Neural progenitor cell (in vitro differentiated cells): Measurements from ENCODE around the gene ERGIC1. TPM values are rescaled to one million over a fixed set of nuclear protein-coding genes. Genes with fewer than 3 reads are reported as not detected.
A peak's percentile ranks its signal among the peaks of the same experiment; 100 is the strongest.

Source experiments
- DNase-seq: peaks from one replicate; pipeline ENCODE4 v3.0.0-alpha.2; 2016; ENCODE audit warnings: low spot score
- H2AFZ ChIP-seq: fragments of 200-600 bp; sonication (generic); replicated peaks from 2 replicates; pipeline ENCODE4 v1.6.1; 2016; ENCODE audit warnings: antibody characterized with exemption
- H3F3A ChIP-seq: fragments of 200-600 bp; sonication (generic); 2 replicates; pipeline ENCODE4 v1.6.1; 2016; ENCODE audit warnings: antibody characterized with exemption, low read depth
- H3K27ac ChIP-seq: fragments of 200-600 bp; sonication (generic); 2 replicates; pipeline ENCODE4 v1.5.1; 2016; ENCODE audit warnings: mild to moderate bottlenecking
- H3K27me3 ChIP-seq: fragments of 200-600 bp; sonication (generic); 2 replicates; pipeline ENCODE4 v1.6.1; 2016; ENCODE audit warnings: mild to moderate bottlenecking, moderate library complexity
- H3K36me3 ChIP-seq: fragments of 200-600 bp; sonication (generic); 2 replicates; pipeline ENCODE4 v1.5.1; 2016
- H3K4me1 ChIP-seq: fragments of 200-600 bp; sonication (generic); 2 replicates; pipeline ENCODE4 v1.6.1; 2016; ENCODE audit warnings: mixed run types
- H3K4me2 ChIP-seq: fragments of 200-600 bp; sonication (generic); 2 replicates; pipeline ENCODE4 v1.6.1; 2016
- H3K4me3 ChIP-seq: fragments of 200-600 bp; sonication (generic); 2 replicates; pipeline ENCODE4 v1.5.1; 2016
- H3K79me2 ChIP-seq: fragments of 200-600 bp; sonication (generic); 2 replicates; pipeline ENCODE4 v1.6.1; 2016; ENCODE audit warnings: low read depth
- H3K9ac ChIP-seq: fragments of 200-600 bp; sonication (generic); 2 replicates; pipeline ENCODE4 v1.6.1; 2016
- H3K9me3 ChIP-seq: fragments of 200-600 bp; sonication (generic); 2 replicates; pipeline ENCODE4 v1.5.1; 2016; ENCODE audit warnings: low read depth
- H4K20me1 ChIP-seq: fragments of 200-600 bp; sonication (generic); 2 replicates; pipeline ENCODE4 v1.6.1; 2016; ENCODE audit warnings: low read depth
- H3K27ac Mint-ChIP-seq: 3 replicates; pipeline ENCODE4 v1.8.0; 2021; ENCODE audit warnings: mixed read lengths
- H3K27me3 Mint-ChIP-seq: 2 replicates; pipeline ENCODE4 v1.8.0; 2022; ENCODE audit warnings: low read depth, mild to moderate bottlenecking, inconsistent platforms, moderate library complexity, mixed read lengths; ENCODE audit not compliant: insufficient read depth
- H3K36me3 Mint-ChIP-seq: 3 replicates; pipeline ENCODE4 v1.8.0; 2021; ENCODE audit warnings: mixed read lengths
- H3K4me1 Mint-ChIP-seq: 3 replicates; pipeline ENCODE4 v1.8.0; 2021; ENCODE audit warnings: mixed read lengths
- H3K4me3 Mint-ChIP-seq: 3 replicates; pipeline ENCODE4 v1.8.0; 2021; ENCODE audit warnings: mild to moderate bottlenecking, moderate library complexity, mixed read lengths
- H3K9me3 Mint-ChIP-seq: 3 replicates; pipeline ENCODE4 v1.8.0; 2020; ENCODE audit warnings: mixed read lengths
- CTCF ChIP-seq: fragments of 200-600 bp; sonication (generic); IDR thresholded peaks from 2 replicates; pipeline ENCODE4 v1.5.1; 2017; ENCODE audit warnings: antibody characterized with exemption, mild to moderate bottlenecking
- EZH2 ChIP-seq: fragments of 200-600 bp; sonication (generic); IDR thresholded peaks from 2 replicates; pipeline ENCODE4 v1.6.1; 2017; ENCODE audit warnings: antibody characterized with exemption, mild to moderate bottlenecking, moderate library complexity
- EZH2phosphoT487 ChIP-seq: fragments of 200-600 bp; sonication (generic); IDR thresholded peaks from 2 replicates; pipeline ENCODE4 v1.6.1; 2017; ENCODE audit warnings: antibody characterized with exemption
- total RNA-seq: library from RNA; depleted of rRNA; stranded (reverse); fragments of >200 nt; gene quantifications from 2 replicates; pipeline ENCODE4 v1.2.3, GENCODE V29; 2015; ENCODE audit warnings: low replicate concordance

Gene ERGIC1
- total RNA-seq, 1 donor from 2014 or later, result 28.7 TPM

- H3K27ac Mint-ChIP-seq, result peak overlapping the region; percentile 46
- H3K4me1 Mint-ChIP-seq, result peaks cover 17% of the 10 kb centered on the region
- H3K36me3 Mint-ChIP-seq, result no peaks in the 10 kb centered on the region
- no peaks in the 10 kb centered on the region for H3F3A ChIP-seq
- H3K4me3 Mint-ChIP-seq, result no peak overlapping the region
- H3K9me3 ChIP-seq, result no peaks in the 10 kb centered on the region
- TF ChIP-seq EZH2phosphoT487, result no peak
- no peak for TF ChIP-seq CTCF
- TF ChIP-seq EZH2, result no peak
- H3K36me3 ChIP-seq, result no peaks in the 10 kb centered on the region
- H2AFZ ChIP-seq, result peak overlapping the region; percentile 40
- no peak overlapping the region for H3K4me2 ChIP-seq
- H3K9ac ChIP-seq, result no peak overlapping the region
- no peak overlapping the region for H3K4me3 ChIP-seq
- no peaks in the 10 kb centered on the region for H3K79me2 ChIP-seq
- H3K4me1 ChIP-seq, result peaks cover 8% of the 10 kb centered on the region
- H3K27ac ChIP-seq, result no peak overlapping the region
- no peaks in the 10 kb centered on the region for H3K9me3 Mint-ChIP-seq
- no peaks in the 10 kb centered on the region for H3K27me3 ChIP-seq
- no peak for DNase-seq
- H3K27me3 Mint-ChIP-seq, result peaks cover 6% of the 10 kb centered on the region
- H4K20me1 ChIP-seq, result no peaks in the 10 kb centered on the region
Observed at GRCh38 chr5:172788771-172789686, 45.0 kb upstream of the ERGIC1 start.

GRCh38 chr5:172789687-172790495, 44.2 kb upstream of the ERGIC1 start:
- H3K4me3 Mint-ChIP-seq, result no peak overlapping the region
- no peak overlapping the region for H3K4me3 ChIP-seq
- no peaks in the 10 kb centered on the region for H3K9me3 ChIP-seq
- H2AFZ ChIP-seq, result peak overlapping the region; percentile 40
- peaks cover 17% of the 10 kb centered on the region for H3K4me1 Mint-ChIP-seq
- no peak for TF ChIP-seq CTCF
- no peak for TF ChIP-seq EZH2
- no peak for TF ChIP-seq EZH2phosphoT487
- no peaks in the 10 kb centered on the region for H3K36me3 ChIP-seq
- H3K79me2 ChIP-seq, result no peaks in the 10 kb centered on the region
- peaks cover 6% of the 10 kb centered on the region for H3K27me3 Mint-ChIP-seq
- no peaks in the 10 kb centered on the region for H4K20me1 ChIP-seq
- no peaks in the 10 kb centered on the region for H3K36me3 Mint-ChIP-seq
- peaks cover 8% of the 10 kb centered on the region for H3K4me1 ChIP-seq
- peak; percentile 40 for DNase-seq
- H3K27ac ChIP-seq, result no peak overlapping the region
- no peaks in the 10 kb centered on the region for H3K27me3 ChIP-seq
- peak overlapping the region; percentile 90 for H3K27ac Mint-ChIP-seq
- H3K9me3 Mint-ChIP-seq, result no peaks in the 10 kb centered on the region
- no peak overlapping the region for H3K4me2 ChIP-seq
- no peak overlapping the region for H3K9ac ChIP-seq
- H3F3A ChIP-seq, result no peaks in the 10 kb centered on the region

GRCh38 chr5:172790496-172790889, 43.6 kb upstream of the ERGIC1 start:
- H4K20me1 ChIP-seq, result no peaks in the 10 kb centered on the region
- H3F3A ChIP-seq, result no peaks in the 10 kb centered on the region
- no peak overlapping the region for H3K4me3 Mint-ChIP-seq
- no peak overlapping the region for H3K9ac ChIP-seq
- H3K9me3 Mint-ChIP-seq, result no peaks in the 10 kb centered on the region
- no peak overlapping the region for H3K27ac Mint-ChIP-seq
- no peak overlapping the region for H3K4me2 ChIP-seq
- H3K4me1 Mint-ChIP-seq, result peaks cover 17% of the 10 kb centered on the region
- H3K27ac ChIP-seq, result no peak overlapping the region
- DNase-seq, result no peak
- H3K79me2 ChIP-seq, result no peaks in the 10 kb centered on the region
- no peaks in the 10 kb centered on the region for H3K9me3 ChIP-seq
- peak overlapping the region; percentile 40 for H2AFZ ChIP-seq
- no peaks in the 10 kb centered on the region for H3K36me3 ChIP-seq
- H3K4me3 ChIP-seq, result no peak overlapping the region
- no peaks in the 10 kb centered on the region for H3K36me3 Mint-ChIP-seq
- peaks cover 6% of the 10 kb centered on the region for H3K27me3 Mint-ChIP-seq
- TF ChIP-seq CTCF (no peak), EZH2phosphoT487 (no peak), EZH2 (no peak)
- H3K27me3 ChIP-seq, result no peaks in the 10 kb centered on the region
- peaks cover 8% of the 10 kb centered on the region for H3K4me1 ChIP-seq
